Neural cell (in vitro differentiated cells): ENCODE data around the gene SLFN13. TPM values are rescaled to one million over a fixed set of nuclear protein-coding genes. Genes with fewer than 3 reads are reported as not detected.

ENCODE experiments used
- H2AFZ ChIP-seq: fragments of 200-600, 300-800 bp; sonication (generic), shearing (Covaris generic); 2 replicates; pipeline ENCODE4 v1.6.0; 2014; ENCODE audit warnings: low read depth, mild to moderate bottlenecking, antibody characterized with exemption, low read length, moderate library complexity
- H3F3A ChIP-seq: fragments of 200-600 bp; shearing (Covaris generic); 2 replicates; pipeline ENCODE4 v1.6.1; 2016; ENCODE audit warnings: mild to moderate bottlenecking, moderate library complexity, mixed read lengths, antibody characterized with exemption, low read length; ENCODE audit not compliant: insufficient read depth, poor library complexity, severe bottlenecking
- H3K27ac ChIP-seq: fragments of 200-600, 300-800 bp; sonication (generic), shearing (Covaris generic); 2 replicates; pipeline ENCODE4 v1.5.1; 2014; ENCODE audit warnings: mild to moderate bottlenecking, low read length, moderate library complexity
- H3K27me3 ChIP-seq: fragments of 300-800, 200-600 bp; sonication (generic), shearing (Covaris generic); 2 replicates; pipeline ENCODE4 v1.6.0; 2014; ENCODE audit warnings: mild to moderate bottlenecking, low read depth, low read length, moderate library complexity; ENCODE audit not compliant: insufficient read depth
- H3K36me3 ChIP-seq: fragments of 300-800, 200-600 bp; sonication (generic), shearing (Covaris generic); 2 replicates; pipeline ENCODE4 v1.5.1; 2014; ENCODE audit warnings: mild to moderate bottlenecking, antibody characterized with exemption, low read length, moderate library complexity; ENCODE audit not compliant: insufficient read depth
- H3K4me2 ChIP-seq: fragments of 300-800, 200-600 bp; sonication (generic), shearing (Covaris generic); 2 replicates; pipeline ENCODE4 v1.6.0; 2014; ENCODE audit warnings: mild to moderate bottlenecking, low read length
- H3K4me3 ChIP-seq: fragments of 300-800, 200-600 bp; sonication (generic), shearing (Covaris generic); 2 replicates; pipeline ENCODE4 v1.5.1; 2014; ENCODE audit warnings: mild to moderate bottlenecking, low read length, moderate library complexity
- H3K79me2 ChIP-seq: fragments of 200-600 bp; shearing (Covaris generic); replicated peaks from 2 replicates; pipeline ENCODE4 v1.6.0; 2014; ENCODE audit warnings: mild to moderate bottlenecking, low read length, moderate library complexity; ENCODE audit not compliant: insufficient read depth
- H3K9ac ChIP-seq: fragments of 300-800, 200-600 bp; sonication (generic), shearing (Covaris generic); 2 replicates; pipeline ENCODE4 v1.6.1; 2016; ENCODE audit warnings: mild to moderate bottlenecking, low read length, mixed read lengths
- H3K9me2 ChIP-seq: fragments of 200-600 bp; shearing (Covaris generic); 2 replicates; pipeline ENCODE4 v1.6.1; 2016; ENCODE audit warnings: mild to moderate bottlenecking, low read length, mixed read lengths; ENCODE audit not compliant: insufficient read depth
- H3K9me3 ChIP-seq: fragments of 200-600, 300-800 bp; sonication (generic), shearing (Covaris generic); 2 replicates; pipeline ENCODE4 v1.6.1; 2016; ENCODE audit warnings: mild to moderate bottlenecking, mixed run types, low read length, moderate library complexity, mixed read lengths
- H4K20me1 ChIP-seq: fragments of 200-600 bp; shearing (Covaris generic); 2 replicates; pipeline ENCODE4 v1.6.1; 2016; ENCODE audit warnings: mild to moderate bottlenecking, mixed run types; ENCODE audit not compliant: insufficient read depth
- EP300 ChIP-seq: fragments of 450-650 bp; conservative IDR thresholded peaks from 2 replicates; pipeline ENCODE4 v1.6.1; 2014; ENCODE audit warnings: antibody characterized with exemption, mild to moderate bottlenecking, moderate library complexity; ENCODE audit not compliant: poor library complexity, severe bottlenecking
- EZH2 ChIP-seq: fragments of 200-600, 300-800 bp; shearing (Covaris generic), sonication (generic); IDR thresholded peaks from 2 replicates; pipeline ENCODE4 v1.6.1; 2014; ENCODE audit warnings: antibody characterized with exemption, low read length, borderline replicate concordance, mild to moderate bottlenecking; ENCODE audit not compliant: insufficient read depth, poor library complexity, severe bottlenecking
- MXI1 ChIP-seq: fragments of 450-650 bp; conservative IDR thresholded peaks from 2 replicates; pipeline ENCODE4 v1.6.1; 2014; ENCODE audit warnings: antibody characterized with exemption, mild to moderate bottlenecking; ENCODE audit not compliant: poor library complexity, severe bottlenecking
- POLR2AphosphoS5 ChIP-seq: IDR thresholded peaks from 2 replicates; pipeline ENCODE4 v1.6.1; 2012
- RAD21 ChIP-seq: fragments of 450-650 bp; conservative IDR thresholded peaks from 2 replicates; pipeline ENCODE4 v1.6.1; 2014; ENCODE audit warnings: antibody characterized with exemption, mild to moderate bottlenecking, moderate library complexity
- SMC3 ChIP-seq: fragments of 450-650 bp; conservative IDR thresholded peaks from 2 replicates; pipeline ENCODE4 v1.6.1; 2014; ENCODE audit warnings: antibody characterized with exemption, mild to moderate bottlenecking, moderate library complexity; ENCODE audit not compliant: poor library complexity
- TAF1 ChIP-seq: IDR thresholded peaks from 2 replicates; pipeline ENCODE4 v1.6.1; 2012; ENCODE audit warnings: low read depth
- polyA plus RNA-seq: library from polyadenylated mRNA; depleted of rRNA; stranded (reverse); fragments of >200 nt; gene quantifications from 2 replicates; pipeline ENCODE4 v1.2.3, GENCODE V29; 2014
- small RNA-seq, 3 experiments: library from RNA; depleted of rRNA; stranded (forward); fragments of <200 nt; gene quantifications; one replicate each; pipeline ENCODE3, GENCODE V24; 2012
- TF ChIP-seq, protein P1 (sequence below): fragments of 450-650 bp; IDR thresholded peaks from 2 replicates; pipeline ENCODE4 v1.5.1; 2014; ENCODE audit warnings: antibody characterized with exemption, mild to moderate bottlenecking, moderate library complexity; ENCODE audit not compliant: poor library complexity, severe bottlenecking
- TF ChIP-seq, protein P2 (sequence below): IDR thresholded peaks from 2 replicates; pipeline ENCODE4 v1.6.1; 2012; ENCODE audit warnings: borderline replicate concordance

The SLFN13 gene
- polyA plus RNA-seq, 1 donor from 2014 or later, result 0.20 TPM

DNA sequence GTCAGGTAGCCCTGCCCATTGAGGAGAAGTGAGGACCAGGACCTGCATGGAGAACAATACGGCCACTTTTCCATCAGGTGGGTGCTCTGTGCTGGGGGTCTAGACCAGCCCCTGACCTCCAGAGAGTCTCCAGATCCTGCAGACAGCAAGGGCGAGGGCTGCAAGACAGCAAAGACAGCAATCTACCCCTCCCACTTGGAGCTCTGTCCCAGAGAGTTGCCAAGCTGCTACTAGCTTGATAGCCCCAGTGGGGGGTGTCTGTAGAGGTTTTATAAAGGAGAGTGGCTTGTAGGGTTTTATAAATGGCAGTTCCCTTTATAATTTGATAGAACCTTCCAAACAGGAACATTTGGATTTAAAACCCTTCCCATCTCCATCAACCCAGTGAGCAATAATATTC, 58.4 kb downstream of the SLFN13 start:
- Histone ChIP-seq H3K36me3 (no peaks in the 10 kb centered on the region), H3K9ac (no peak overlapping the region), H2AFZ (no peak overlapping the region), H3K27ac (no peak overlapping the region), H4K20me1 (no peaks in the 10 kb centered on the region), H3K9me3 (no peaks in the 10 kb centered on the region), H3K4me3 (no peak overlapping the region), H3F3A (no peaks in the 10 kb centered on the region), H3K9me2 (no peaks in the 10 kb centered on the region), H3K27me3 (no peaks in the 10 kb centered on the region), H3K79me2 (no peaks in the 10 kb centered on the region), H3K4me2 (no peak overlapping the region)
- TF ChIP-seq EP300, result no peak
- no peak for TF ChIP-seq TAF1
- TF ChIP-seq EZH2, result no peak
- no peak for TF ChIP-seq RAD21

DNA sequence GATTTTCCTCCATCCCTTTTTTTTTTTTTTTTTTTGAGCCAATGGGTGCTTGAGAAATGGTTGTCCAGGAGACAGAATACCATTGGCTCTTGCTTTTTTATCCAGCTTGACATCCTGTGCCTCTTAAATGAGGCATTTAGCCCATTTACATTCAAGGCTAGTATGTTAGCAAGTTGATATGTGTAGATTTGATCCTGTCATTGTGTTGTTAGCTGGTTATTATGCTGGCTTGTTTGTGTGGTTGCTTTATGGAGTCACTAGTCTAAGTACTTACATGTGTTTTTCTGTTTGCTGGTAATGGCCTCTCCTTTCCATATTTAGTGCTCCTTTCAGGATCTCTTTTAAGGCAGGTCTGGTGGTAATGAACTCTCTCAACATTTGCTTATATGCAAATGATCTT, 61.1 kb downstream of the SLFN13 start:
- Histone ChIP-seq H3K79me2 (no peaks in the 10 kb centered on the region), H3K27me3 (no peaks in the 10 kb centered on the region), H3K36me3 (no peaks in the 10 kb centered on the region), H3K9me3 (no peaks in the 10 kb centered on the region), H3K4me2 (no peak overlapping the region), H3K9ac (no peak overlapping the region), H4K20me1 (no peaks in the 10 kb centered on the region), H3K4me3 (no peak overlapping the region), H3K9me2 (no peaks in the 10 kb centered on the region), H3K27ac (no peak overlapping the region), H2AFZ (no peak overlapping the region), H3F3A (no peaks in the 10 kb centered on the region)
- TF ChIP-seq POLR2AphosphoS5, result no peak
- TF ChIP-seq RAD21, result no peak
- TF ChIP-seq TAF1, result no peak
- no peak for TF ChIP-seq MXI1
- no peak for TF ChIP-seq SMC3
- no peak for TF ChIP-seq EZH2
- no peak for TF ChIP-seq EP300
- TF ChIP-seq, protein P1, sequence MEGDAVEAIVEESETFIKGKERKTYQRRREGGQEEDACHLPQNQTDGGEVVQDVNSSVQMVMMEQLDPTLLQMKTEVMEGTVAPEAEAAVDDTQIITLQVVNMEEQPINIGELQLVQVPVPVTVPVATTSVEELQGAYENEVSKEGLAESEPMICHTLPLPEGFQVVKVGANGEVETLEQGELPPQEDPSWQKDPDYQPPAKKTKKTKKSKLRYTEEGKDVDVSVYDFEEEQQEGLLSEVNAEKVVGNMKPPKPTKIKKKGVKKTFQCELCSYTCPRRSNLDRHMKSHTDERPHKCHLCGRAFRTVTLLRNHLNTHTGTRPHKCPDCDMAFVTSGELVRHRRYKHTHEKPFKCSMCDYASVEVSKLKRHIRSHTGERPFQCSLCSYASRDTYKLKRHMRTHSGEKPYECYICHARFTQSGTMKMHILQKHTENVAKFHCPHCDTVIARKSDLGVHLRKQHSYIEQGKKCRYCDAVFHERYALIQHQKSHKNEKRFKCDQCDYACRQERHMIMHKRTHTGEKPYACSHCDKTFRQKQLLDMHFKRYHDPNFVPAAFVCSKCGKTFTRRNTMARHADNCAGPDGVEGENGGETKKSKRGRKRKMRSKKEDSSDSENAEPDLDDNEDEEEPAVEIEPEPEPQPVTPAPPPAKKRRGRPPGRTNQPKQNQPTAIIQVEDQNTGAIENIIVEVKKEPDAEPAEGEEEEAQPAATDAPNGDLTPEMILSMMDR, result no peak
- TF ChIP-seq, protein P2, sequence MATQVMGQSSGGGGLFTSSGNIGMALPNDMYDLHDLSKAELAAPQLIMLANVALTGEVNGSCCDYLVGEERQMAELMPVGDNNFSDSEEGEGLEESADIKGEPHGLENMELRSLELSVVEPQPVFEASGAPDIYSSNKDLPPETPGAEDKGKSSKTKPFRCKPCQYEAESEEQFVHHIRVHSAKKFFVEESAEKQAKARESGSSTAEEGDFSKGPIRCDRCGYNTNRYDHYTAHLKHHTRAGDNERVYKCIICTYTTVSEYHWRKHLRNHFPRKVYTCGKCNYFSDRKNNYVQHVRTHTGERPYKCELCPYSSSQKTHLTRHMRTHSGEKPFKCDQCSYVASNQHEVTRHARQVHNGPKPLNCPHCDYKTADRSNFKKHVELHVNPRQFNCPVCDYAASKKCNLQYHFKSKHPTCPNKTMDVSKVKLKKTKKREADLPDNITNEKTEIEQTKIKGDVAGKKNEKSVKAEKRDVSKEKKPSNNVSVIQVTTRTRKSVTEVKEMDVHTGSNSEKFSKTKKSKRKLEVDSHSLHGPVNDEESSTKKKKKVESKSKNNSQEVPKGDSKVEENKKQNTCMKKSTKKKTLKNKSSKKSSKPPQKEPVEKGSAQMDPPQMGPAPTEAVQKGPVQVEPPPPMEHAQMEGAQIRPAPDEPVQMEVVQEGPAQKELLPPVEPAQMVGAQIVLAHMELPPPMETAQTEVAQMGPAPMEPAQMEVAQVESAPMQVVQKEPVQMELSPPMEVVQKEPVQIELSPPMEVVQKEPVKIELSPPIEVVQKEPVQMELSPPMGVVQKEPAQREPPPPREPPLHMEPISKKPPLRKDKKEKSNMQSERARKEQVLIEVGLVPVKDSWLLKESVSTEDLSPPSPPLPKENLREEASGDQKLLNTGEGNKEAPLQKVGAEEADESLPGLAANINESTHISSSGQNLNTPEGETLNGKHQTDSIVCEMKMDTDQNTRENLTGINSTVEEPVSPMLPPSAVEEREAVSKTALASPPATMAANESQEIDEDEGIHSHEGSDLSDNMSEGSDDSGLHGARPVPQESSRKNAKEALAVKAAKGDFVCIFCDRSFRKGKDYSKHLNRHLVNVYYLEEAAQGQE, result no peak

Small RNA genes within 50 kb of the gene (small RNA-seq; reads per million reads assigned to genes)
- gene AC060766.5, result 0 reads per million in 3 experiments

Other genes starting within 250 kb of the SLFN13 start
- gene SLFN5, start 205.7 kb downstream of the SLFN13 start, polyA plus RNA-seq, result 2.1 and 2.5 TPM in 2 replicates
- not detected in 2 replicates for gene SLFN11, start 75.1 kb downstream of the SLFN13 start, polyA plus RNA-seq
- not detected in 2 replicates for gene SLFN12, start 16.3 kb downstream of the SLFN13 start, polyA plus RNA-seq
- not detected in 2 replicates for gene SLFN12L, start 88.9 kb upstream of the SLFN13 start, polyA plus RNA-seq
- gene SLFN14, start 112.1 kb upstream of the SLFN13 start, polyA plus RNA-seq, result not detected in 2 replicates
- 3.8 and 7.3 TPM in 2 replicates for gene PEX12, start 129.8 kb upstream of the SLFN13 start, polyA plus RNA-seq
- gene AP2B1, start 138.6 kb upstream of the SLFN13 start, polyA plus RNA-seq, result 59.5 and 65.1 TPM in 2 replicates